Measurements from ENCODE around the gene EME2. TPM values are rescaled to one million over a fixed set of nuclear protein-coding genes. Genes with fewer than 3 reads are reported as not detected.

The EME2 gene
- total RNA-seq, 2 experiments from 2014 or later: 15.5 to 15.6 TPM

GRCh38 chr16:1749152-1750117, 23.2 kb upstream of the EME2 start:
- Mint-ChIP-seq H3K9me3 (no peaks in the 10 kb centered on the region), H3K36me3 (ENCODE audit: low read depth) (peaks cover 1% of the 10 kb centered on the region), H3K4me3 (no peak overlapping the region), H3K27ac (no peak overlapping the region), H3K27me3 (no peaks in the 10 kb centered on the region), H3K4me1 (ENCODE audit: low read depth) (no peaks in the 10 kb centered on the region)
- CTCF ChIA-PET: interaction anchor here (0.7 kb wide), 1 partner anchor 41 kb away, joined by 4 read pairs; no protein-coding TSS in a partner anchor
- ATAC-seq (no peak), DNase-seq (no peak)
- POLR2A ChIA-PET: interaction anchor here (0.6 to 1.4 kb wide), 2 partner anchors 23 to 1701 kb away, joined by 3 to 4 read pairs; partner anchors contain the start of gene EME2
- no peak for TF ChIP-seq CTCF (IDR thresholded peaks at IDR 0.05)
- intact Hi-C loops (cut with micrococcal nuclease): no loop called here

- H3K27me3 Mint-ChIP-seq: no peaks in the 10 kb centered on the region
- intact Hi-C loops (cut with micrococcal nuclease): no loop called here
- CTCF ChIA-PET: no interaction called here
- peaks cover 3% of the 10 kb centered on the region for H3K4me1 Mint-ChIP-seq (ENCODE audit: low read depth)
- H3K36me3 Mint-ChIP-seq (ENCODE audit: low read depth): peaks cover 8% of the 10 kb centered on the region
- ATAC-seq (no peak), DNase-seq (no peak)
- TF ChIP-seq CTCF (IDR thresholded peaks at IDR 0.05): no peak
- no peaks in the 10 kb centered on the region for H3K9me3 Mint-ChIP-seq
- POLR2A ChIA-PET: interaction anchor here (1.5 to 1.6 kb wide), 2 partner anchors 20 to 31 kb away, joined by 3 to 4 read pairs; partner anchors contain the start of gene NUBP2
- no peak overlapping the region for H3K27ac Mint-ChIP-seq
- no peak overlapping the region for H3K4me3 Mint-ChIP-seq
Measured at GRCh38 chr16:1751946-1752345, 20.7 kb upstream of the EME2 start.

GRCh38 chr16:1752853-1753252, 19.8 kb upstream of the EME2 start:
- no peak for ATAC-seq
- TF ChIP-seq CTCF (IDR thresholded peaks at IDR 0.05): no peak
- intact Hi-C loops (cut with micrococcal nuclease): no loop called here
- Mint-ChIP-seq H3K27ac (no peak overlapping the region), H3K27me3 (no peaks in the 10 kb centered on the region), H3K4me1 (ENCODE audit: low read depth) (peaks cover 8% of the 10 kb centered on the region), H3K9me3 (no peaks in the 10 kb centered on the region), H3K4me3 (no peak overlapping the region), H3K36me3 (ENCODE audit: low read depth) (peaks cover 8% of the 10 kb centered on the region)
- DNase-seq: no peak
- CTCF ChIA-PET: no interaction called here
- POLR2A ChIA-PET: interaction anchor here (1.5 to 1.6 kb wide), 2 partner anchors 19 to 30 kb away, joined by 3 to 4 read pairs; partner anchors contain the start of gene NUBP2

GRCh38 chr16:1754204-1754603, 18.4 kb upstream of the EME2 start:
- Mint-ChIP-seq H3K4me3 (no peak overlapping the region), H3K27ac (no peak overlapping the region), H3K9me3 (no peaks in the 10 kb centered on the region), H3K4me1 (ENCODE audit: low read depth) (peaks cover 8% of the 10 kb centered on the region), H3K27me3 (no peaks in the 10 kb centered on the region), H3K36me3 (ENCODE audit: low read depth) (peaks cover 8% of the 10 kb centered on the region)
- ChIA-PET POLR2A (no interaction called here), CTCF (no interaction called here)
- intact Hi-C loops (cut with micrococcal nuclease): no loop called here
- no peak for DNase-seq
- ATAC-seq: no peak
- TF ChIP-seq CTCF (IDR thresholded peaks at IDR 0.05): no peak
